NCI-H748 treated with DMSO at 0.1 percent for 48 hours (cell line): ENCODE measurements around the gene BCAM.
A peak's percentile ranks its signal among the peaks of the same experiment; 100 is the strongest.
"Not testable (repeated sequence)": the region's sequence is repeated elsewhere in the genome, so short reads cannot be mapped to it uniquely, and the experiment has no call there.

Experiments used
- DNase-seq: peaks from one replicate; lab custom pipeline; 2025; lab: John Stamatoyannopoulos, UW

The BCAM gene

GRCh38 chr19:44817725-44818465 lies 9.0 kb downstream of the BCAM start:
- DNase-seq, result no peak

GRCh38 chr19:44818466-44819031 lies 9.6 kb downstream of the BCAM start:
- DNase-seq, result no peak

- DNase-seq, result no peak
These were observed 10.4 kb downstream of the BCAM start for GRCh38 chr19:44819246-44819832.

- DNase-seq, result no peak
These were observed 12.0 kb downstream of the BCAM start for GRCh38 chr19:44820648-44821609.

- DNase-seq, result no peak
These were observed 13.3 kb downstream of the BCAM start for GRCh38 chr19:44822177-44822576.

- no peak for DNase-seq
These were observed 13.9 kb downstream of the BCAM start for GRCh38 chr19:44822670-44823372.

GRCh38 chr19:44823373-44823698 lies 14.4 kb downstream of the BCAM start:
- no peak for DNase-seq

GRCh38 chr19:44824761-44825160 lies 15.9 kb downstream of the BCAM start:
- peak; percentile 55 for DNase-seq

GRCh38 chr19:44832875-44833274 lies 24.0 kb downstream of the BCAM start:
- DNase-seq, result not testable (repeated sequence)

- not testable (repeated sequence) for DNase-seq
These were observed 25.5 kb downstream of the BCAM start for GRCh38 chr19:44834399-44834798.

GRCh38 chr19:44839276-44839675 lies 30.4 kb downstream of the BCAM start:
- DNase-seq, result no peak

GRCh38 chr19:44840811-44841210 lies 31.9 kb downstream of the BCAM start:
- no peak for DNase-seq

GRCh38 chr19:44841231-44841630 lies 32.3 kb downstream of the BCAM start:
- DNase-seq, result no peak

- peak; percentile 47 for DNase-seq
These were observed 36.3 kb downstream of the BCAM start for GRCh38 chr19:44845286-44845611.

- peak; percentile 87 for DNase-seq
These were observed 36.9 kb downstream of the BCAM start, which contains the start of gene NECTIN2 for GRCh38 chr19:44845612-44846454. NECTIN2 (plus strand) TSS chr19:44846297; CDS start chr19:44846526, 229 bp downstream.

GRCh38 chr19:44846455-44847143 lies 37.7 kb downstream of the BCAM start:
- no peak for DNase-seq

GRCh38 chr19:44847144-44848035 lies 38.5 kb downstream of the BCAM start:
- DNase-seq, result peak; percentile 9

GRCh38 chr19:44848036-44848811 lies 39.3 kb downstream of the BCAM start:
- no peak for DNase-seq
